K562 (cell line): Measurements from ENCODE around the gene MAP3K6. TPM values are rescaled to one million over a fixed set of nuclear protein-coding genes. Genes with fewer than 3 reads are reported as not detected.

ENCODE experiments used
- CC2D1A ChIP-seq: fragments of 450-650 bp; IDR thresholded peaks from 2 replicates; pipeline ENCODE4 v1.6.1; 2017; ENCODE audit warnings: mild to moderate bottlenecking
- COPS2 ChIP-seq: fragments of 450-650 bp; conservative IDR thresholded peaks from 2 replicates; pipeline ENCODE4 v1.6.1; 2016; ENCODE audit warnings: mild to moderate bottlenecking, moderate library complexity
- GATA2 ChIP-seq: sonication (generic); formaldehyde crosslinking; IDR thresholded peaks from 2 replicates; pipeline ENCODE4 v1.4.0; 2020; ENCODE audit warnings: mild to moderate bottlenecking, missing genetic modification reagents
- GTF2E2 ChIP-seq: fragments of 200-800 bp; sonication (Bioruptor generic); IDR thresholded peaks from 2 replicates; pipeline ENCODE4 v1.6.1; 2016; ENCODE audit warnings: missing genetic modification characterization, missing compliant biosample characterization
- HMG20B ChIP-seq: fragments of 250-450 bp; sonication (Bioruptor Pico); IDR thresholded peaks from 2 replicates; pipeline ENCODE4 v1.5.0; 2021; ENCODE audit warnings: mild to moderate bottlenecking
- KHSRP ChIP-seq: fragments of 450-650 bp; IDR thresholded peaks from 2 replicates; pipeline ENCODE4 v1.6.1; 2017
- KLF13 ChIP-seq: fragments of 450-650 bp; IDR thresholded peaks from 2 replicates; pipeline ENCODE4 v1.6.1; 2016; ENCODE audit warnings: missing genetic modification characterization, low read depth, mild to moderate bottlenecking, missing compliant biosample characterization, moderate library complexity, borderline replicate concordance
- MCM7 ChIP-seq, 2 experiments: fragments of 450-650 bp; IDR thresholded peaks; 2 replicates each; pipeline ENCODE4 v1.6.1; 2016 to 2018
- NBN ChIP-seq: fragments of 450-650 bp; IDR thresholded peaks from 2 replicates; pipeline ENCODE4 v1.6.1; 2016; ENCODE audit warnings: low read depth, mild to moderate bottlenecking
- NEUROD1 ChIP-seq: fragments of 150-350 bp; IDR thresholded peaks from 2 replicates; pipeline ENCODE4 v1.6.1; 2014; ENCODE audit warnings: borderline replicate concordance, low read length, low read depth; ENCODE audit not compliant: partially characterized antibody
- PURB ChIP-seq: sonication (generic); formaldehyde crosslinking; IDR thresholded peaks from 2 replicates; pipeline ENCODE4 v1.9.0; 2021; ENCODE audit warnings: low read depth, mild to moderate bottlenecking, missing genetic modification reagents
- PYGO2 ChIP-seq: fragments of 450-650 bp; IDR thresholded peaks from 2 replicates; pipeline ENCODE4 v1.6.1; 2016; ENCODE audit warnings: mild to moderate bottlenecking, missing genetic modification characterization, moderate library complexity, missing compliant biosample characterization
- RFX7 ChIP-seq: fragments of 250-450 bp; sonication (Bioruptor Pico); IDR thresholded peaks from 2 replicates; pipeline ENCODE4 v1.5.1; 2021; ENCODE audit warnings: mild to moderate bottlenecking
- SIRT6 ChIP-seq: IDR thresholded peaks from one replicate; pipeline ENCODE4 v1.6.1; 2012; ENCODE audit warnings: low read depth, mild to moderate bottlenecking, control low read depth, inconsistent platforms, low read length, moderate library complexity
- TCFL5 ChIP-seq: fragments of 250-450 bp; sonication (Bioruptor Pico); conservative IDR thresholded peaks from 2 replicates; pipeline ENCODE4 v1.6.1; 2021; ENCODE audit warnings: mild to moderate bottlenecking, moderate library complexity, matching md5 sums
- TEAD4 ChIP-seq, 2 experiments: sonication (generic) in 1 of 2; formaldehyde crosslinking in 1 of 2; IDR thresholded peaks; 2 replicates each; pipeline versions ENCODE4 v1.6.1 to v1.8.0; 2012 to 2022; ENCODE audit warnings: borderline replicate concordance in 1 of 2, inconsistent platforms in 1 of 2, low read length in 1 of 2, mild to moderate bottlenecking in 1 of 2, missing genetic modification reagents in 1 of 2
- TSC22D4 ChIP-seq: fragments of 450-650 bp; IDR thresholded peaks from 2 replicates; pipeline ENCODE4 v1.6.1; 2016; ENCODE audit warnings: missing genetic modification characterization, missing biosample characterization, control low read depth
- ZBTB17 ChIP-seq: fragments of 450-650 bp; formaldehyde crosslinking; IDR thresholded peaks from 2 replicates; pipeline ENCODE4 v1.4.0; 2020; ENCODE audit warnings: mild to moderate bottlenecking
- ZNF253 ChIP-seq: fragments of 250-450 bp; sonication (Bioruptor Pico); conservative IDR thresholded peaks from 2 replicates; pipeline ENCODE4 v1.6.1; 2021; ENCODE audit warnings: mild to moderate bottlenecking
- ZNF766 ChIP-seq: fragments of 200-800 bp; sonication (Bioruptor generic); conservative IDR thresholded peaks from 2 replicates; pipeline ENCODE4 v1.6.1; 2016; ENCODE audit warnings: missing genetic modification characterization, missing compliant biosample characterization
- polyA plus RNA-seq, 8 experiments: library from polyadenylated mRNA; depleted of rRNA in 4 of 8; stranded (reverse) in 5 of 8; unstranded in 3 of 8; fragments of >200 nt; fragmentation: Nextera tagmentation in 2 of 8; fragmentation: Illumina TruSeq in 1 of 8; extraction: Ambion mirVana in 2 of 8; extraction: Trizol in 1 of 8; gene quantifications; 2 replicates each; pipeline versions ENCODE4 v1.2.1 to v1.2.3, GENCODE V29; 2011 to 2014; ENCODE audit warnings: inconsistent platforms in 1 of 8, missing spikeins in 1 of 8
- total RNA-seq, 7 experiments: library from RNA; depleted of rRNA in 6 of 7; stranded (reverse); fragments of >200 nt in 6 of 7; fragmentation: Illumina TruSeq in 2 of 7; extraction: Trizol in 2 of 7; gene quantifications; 2 replicates each; pipeline versions ENCODE4 v1.2.1 to v1.2.3, GENCODE V29; 2011 to 2021; ENCODE audit warnings: low replicate concordance in 1 of 7
- TF ChIP-seq, protein P1 (sequence below): fragments of 450-650 bp; IDR thresholded peaks from 2 replicates; pipeline ENCODE4 v1.6.1; 2017; ENCODE audit warnings: antibody characterized with exemption, mild to moderate bottlenecking
- TF ChIP-seq, protein P2 (sequence below): fragments of 250-450 bp; sonication (Bioruptor Pico); IDR thresholded peaks from 2 replicates; pipeline ENCODE4 v1.5.0; 2021; ENCODE audit warnings: mild to moderate bottlenecking, moderate library complexity

MAP3K6 gene
- total and polyA plus RNA-seq, 9 of the 15 experiments (the other 6 are each of a cell fraction or from before 2014, with no cell fraction given) = 0.99 to 21.9 (median 7.0) TPM

GRCh38 chr1:27395441-27396195 lies 28.9 kb upstream of the MAP3K6 start (continued):
- TF ChIP-seq HMG20B (CRISPR knock-in tag) (no peak), GATA2 (CRISPR knock-in tag) (0 out of 2 replicates have a peak, but pooled peaks have one; percentile 20), TCFL5 (CRISPR knock-in tag) (no peak), RFX7 (CRISPR knock-in tag) (no peak), TEAD4 (IDR thresholded peaks at IDR 0.05; ENCODE audit: low read length) (peak; percentile 51), TEAD4 (CRISPR knock-in tag; IDR thresholded peaks at IDR 0.05; ENCODE audit: borderline replicate concordance) (no peak), ZNF253 (no peak), TSC22D4 (tag) (no peak), NBN (no peak), PYGO2 (tag) (no peak), PURB (CRISPR knock-in tag) (no peak), COPS2 (no peak), ZBTB17 (CRISPR knock-in tag) (no peak), MCM7 (IDR thresholded peaks at IDR 0.05) (no peak), KLF13 (tag) (no peak), NEUROD1 (peak; percentile 36), ZNF766 (CRISPR knock-in tag) (0 out of 2 replicates have a peak, but pooled peaks have one; percentile 23), CC2D1A (no peak), SIRT6 (no peak), GTF2E2 (tag) (no peak), KHSRP (no peak)
- TF ChIP-seq, protein P1, sequence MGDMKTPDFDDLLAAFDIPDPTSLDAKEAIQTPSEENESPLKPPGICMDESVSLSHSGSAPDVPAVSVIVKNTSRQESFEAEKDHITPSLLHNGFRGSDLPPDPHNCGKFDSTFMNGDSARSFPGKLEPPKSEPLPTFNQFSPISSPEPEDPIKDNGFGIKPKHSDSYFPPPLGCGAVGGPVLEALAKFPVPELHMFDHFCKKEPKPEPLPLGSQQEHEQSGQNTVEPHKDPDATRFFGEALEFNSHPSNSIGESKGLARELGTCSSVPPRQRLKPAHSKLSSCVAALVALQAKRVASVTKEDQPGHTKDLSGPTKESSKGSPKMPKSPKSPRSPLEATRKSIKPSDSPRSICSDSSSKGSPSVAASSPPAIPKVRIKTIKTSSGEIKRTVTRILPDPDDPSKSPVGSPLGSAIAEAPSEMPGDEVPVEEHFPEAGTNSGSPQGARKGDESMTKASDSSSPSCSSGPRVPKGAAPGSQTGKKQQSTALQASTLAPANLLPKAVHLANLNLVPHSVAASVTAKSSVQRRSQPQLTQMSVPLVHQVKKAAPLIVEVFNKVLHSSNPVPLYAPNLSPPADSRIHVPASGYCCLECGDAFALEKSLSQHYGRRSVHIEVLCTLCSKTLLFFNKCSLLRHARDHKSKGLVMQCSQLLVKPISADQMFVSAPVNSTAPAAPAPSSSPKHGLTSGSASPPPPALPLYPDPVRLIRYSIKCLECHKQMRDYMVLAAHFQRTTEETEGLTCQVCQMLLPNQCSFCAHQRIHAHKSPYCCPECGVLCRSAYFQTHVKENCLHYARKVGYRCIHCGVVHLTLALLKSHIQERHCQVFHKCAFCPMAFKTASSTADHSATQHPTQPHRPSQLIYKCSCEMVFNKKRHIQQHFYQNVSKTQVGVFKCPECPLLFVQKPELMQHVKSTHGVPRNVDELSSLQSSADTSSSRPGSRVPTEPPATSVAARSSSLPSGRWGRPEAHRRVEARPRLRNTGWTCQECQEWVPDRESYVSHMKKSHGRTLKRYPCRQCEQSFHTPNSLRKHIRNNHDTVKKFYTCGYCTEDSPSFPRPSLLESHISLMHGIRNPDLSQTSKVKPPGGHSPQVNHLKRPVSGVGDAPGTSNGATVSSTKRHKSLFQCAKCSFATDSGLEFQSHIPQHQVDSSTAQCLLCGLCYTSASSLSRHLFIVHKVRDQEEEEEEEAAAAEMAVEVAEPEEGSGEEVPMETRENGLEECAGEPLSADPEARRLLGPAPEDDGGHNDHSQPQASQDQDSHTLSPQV = no peak
- TF ChIP-seq, protein P2, sequence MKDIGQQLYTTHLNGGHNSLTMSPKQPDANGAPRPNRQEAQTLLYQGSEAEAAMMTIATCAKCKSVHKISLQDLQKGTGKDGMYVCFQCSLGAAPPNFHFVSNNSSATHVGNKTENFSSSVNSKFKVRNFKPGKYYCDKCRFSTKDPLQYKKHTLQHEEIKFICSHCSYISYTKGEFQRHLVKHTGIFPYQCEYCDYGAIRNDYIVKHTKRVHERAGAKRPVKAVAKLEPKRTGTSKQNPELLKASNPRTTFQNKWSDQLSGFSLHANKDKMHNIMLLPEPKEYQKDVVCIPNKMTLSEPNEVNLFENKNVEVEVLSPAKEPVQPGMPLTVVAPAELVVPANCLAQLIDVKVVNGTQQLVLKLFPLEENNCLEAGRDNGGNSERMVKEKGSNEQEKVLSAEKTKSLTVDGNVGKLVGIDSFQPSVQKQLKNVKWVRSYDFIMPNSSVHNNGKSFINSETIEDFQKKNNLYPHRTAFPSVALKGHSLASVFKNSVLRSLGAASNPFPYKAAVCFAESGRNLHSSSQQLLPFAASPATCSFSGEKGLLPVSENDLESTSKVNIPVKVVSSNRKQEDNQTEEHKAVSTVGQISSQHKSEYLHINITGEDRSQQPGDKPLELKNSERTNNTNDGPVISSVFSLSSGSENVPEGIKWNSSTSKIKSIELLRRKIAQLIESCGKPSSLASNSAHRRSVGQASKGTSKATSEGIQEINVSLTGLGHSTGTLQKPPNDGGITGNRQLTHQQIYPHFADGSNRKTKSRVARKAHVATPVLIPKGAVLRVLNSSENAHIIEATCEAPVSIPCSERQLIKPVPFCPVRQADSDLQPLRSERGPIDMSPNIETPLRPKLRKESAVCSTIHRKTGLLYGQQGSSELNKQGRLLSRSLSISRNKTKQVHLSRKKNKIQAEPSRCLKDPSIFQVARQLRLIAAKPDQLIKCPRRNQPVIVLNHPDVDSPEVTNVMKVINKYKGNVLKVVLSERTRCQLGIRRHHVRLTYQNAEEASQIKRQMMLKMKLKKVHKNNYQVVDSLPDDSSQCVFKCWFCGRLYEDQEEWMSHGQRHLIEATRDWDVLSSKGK (CRISPR knock-in tag) = no peak
